ENCODE results near the gene WNT11.

The WNT11 gene

DNA sequence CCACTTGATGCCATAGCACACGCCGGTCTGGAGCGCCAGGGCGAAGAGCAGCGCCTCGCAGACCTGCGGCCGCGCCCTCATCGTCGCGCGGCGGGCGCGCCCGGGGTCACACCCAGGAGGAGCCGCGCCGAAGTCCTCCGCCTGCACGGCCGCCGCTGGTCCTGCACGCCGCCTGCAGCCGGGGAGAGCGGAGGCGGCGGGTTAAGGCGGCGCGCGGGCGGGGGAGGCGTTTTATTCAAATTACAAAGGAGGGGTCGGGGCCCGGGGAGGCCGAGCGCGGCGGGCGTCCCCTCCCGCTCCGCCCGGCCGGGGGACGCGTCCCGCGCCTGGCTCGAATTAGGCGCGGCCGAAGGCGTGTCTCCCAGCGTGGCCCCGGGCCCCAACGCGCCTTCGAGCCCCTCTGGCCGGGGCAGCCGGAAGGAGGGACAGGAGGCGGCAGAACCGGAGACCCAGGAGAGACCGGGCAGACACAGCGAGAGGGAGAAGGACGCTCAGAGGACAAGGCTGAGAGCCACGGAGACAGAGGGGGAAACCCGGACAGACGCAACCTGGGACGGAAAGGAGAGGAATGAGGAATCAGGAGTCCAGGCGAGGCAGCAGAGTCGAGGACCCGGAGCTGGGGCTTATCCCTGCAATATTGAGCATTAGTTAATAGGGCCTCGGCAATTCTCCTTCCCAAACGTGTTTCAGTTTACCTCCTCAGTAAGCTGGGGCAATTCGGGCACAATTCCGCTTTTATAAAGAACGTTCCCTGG, at the start of gene WNT11:
Gene WNT11 (minus strand): TSS at position 176 of the 755 bp plus-strand sequence. CDS start 95 bp downstream, at position 81.
- no peak for DNase-seq

DNA sequence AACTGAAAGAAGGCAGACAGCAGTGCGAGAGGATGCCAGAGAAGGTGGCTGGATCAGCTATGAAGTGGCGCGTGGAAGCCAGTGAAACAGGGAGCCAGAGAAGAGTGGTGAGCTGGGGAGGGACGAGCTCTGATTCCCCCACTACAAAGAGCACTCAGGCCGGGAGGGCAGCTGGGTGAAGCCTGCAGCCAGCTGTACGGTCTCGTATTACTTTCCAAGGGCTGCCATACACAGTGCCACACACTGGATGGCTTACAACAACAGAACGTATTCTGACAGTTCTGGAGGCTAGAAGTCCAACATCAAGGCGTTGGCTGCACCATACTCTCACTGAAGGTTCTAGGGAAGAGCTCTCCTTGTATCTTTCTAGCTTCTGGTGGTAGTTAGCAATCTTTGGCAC, 47.1 kb upstream of the WNT11 start:
- DNase-seq = no peak

DNA sequence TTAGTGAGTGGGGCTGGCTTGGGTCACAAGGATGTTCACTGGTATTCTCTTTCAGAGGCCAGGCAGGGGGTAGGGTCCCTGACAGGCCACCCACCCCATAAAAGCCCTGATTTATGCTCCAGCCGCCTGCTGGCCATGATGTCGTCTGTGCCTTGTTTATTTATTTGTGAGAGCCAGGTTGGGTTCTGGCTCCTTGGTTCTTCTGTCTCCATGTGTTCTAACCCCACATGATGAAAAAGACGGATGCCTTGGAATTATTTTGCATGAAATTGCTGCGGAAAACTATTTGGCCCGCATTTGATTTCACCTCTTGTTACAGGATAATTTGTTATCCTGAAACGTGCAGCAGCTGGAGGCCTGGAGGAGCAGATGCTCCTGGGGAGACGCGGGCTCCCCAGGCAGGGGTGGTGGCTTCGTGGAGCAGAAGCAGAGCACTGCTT, 46.3 kb upstream of the WNT11 start:
- no peak for DNase-seq

DNA sequence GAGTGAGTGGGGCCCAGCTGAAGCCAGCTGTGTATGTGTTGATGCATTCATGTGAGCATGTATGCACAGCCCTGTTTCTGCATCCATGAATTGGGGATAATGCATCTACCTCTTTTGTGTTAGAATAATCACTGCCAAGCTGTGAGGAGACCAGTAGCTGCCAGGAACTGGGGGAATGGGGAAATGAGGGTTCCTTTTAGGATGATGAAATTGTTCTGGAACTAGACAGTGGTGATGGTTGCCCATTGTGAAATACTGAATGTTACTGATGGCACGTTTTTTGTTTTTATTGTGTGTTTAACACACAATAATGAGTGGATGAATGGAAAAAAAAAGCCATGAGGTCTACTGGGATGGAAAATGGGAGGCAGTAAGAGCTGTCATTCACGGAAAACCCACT, 45.3 kb upstream of the WNT11 start:
- DNase-seq = no peak

DNA sequence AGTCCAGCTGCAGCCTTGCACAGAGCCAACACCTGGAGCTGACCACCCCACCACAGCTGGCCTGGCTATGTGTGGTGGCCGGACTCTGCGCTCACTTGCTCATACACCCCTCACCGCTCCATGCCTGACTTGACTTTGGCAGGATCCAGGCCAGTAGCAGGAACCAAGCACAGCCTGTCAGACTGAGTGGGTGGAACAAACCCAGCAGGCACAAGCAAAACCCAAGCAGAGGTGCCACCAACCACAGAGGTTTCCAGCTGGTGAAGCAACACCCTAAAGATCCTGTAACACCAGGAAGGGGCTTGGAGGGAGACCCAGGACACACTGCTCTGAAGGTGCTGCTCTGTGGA, 44.9 kb upstream of the WNT11 start:
- DNase-seq = no peak

DNA sequence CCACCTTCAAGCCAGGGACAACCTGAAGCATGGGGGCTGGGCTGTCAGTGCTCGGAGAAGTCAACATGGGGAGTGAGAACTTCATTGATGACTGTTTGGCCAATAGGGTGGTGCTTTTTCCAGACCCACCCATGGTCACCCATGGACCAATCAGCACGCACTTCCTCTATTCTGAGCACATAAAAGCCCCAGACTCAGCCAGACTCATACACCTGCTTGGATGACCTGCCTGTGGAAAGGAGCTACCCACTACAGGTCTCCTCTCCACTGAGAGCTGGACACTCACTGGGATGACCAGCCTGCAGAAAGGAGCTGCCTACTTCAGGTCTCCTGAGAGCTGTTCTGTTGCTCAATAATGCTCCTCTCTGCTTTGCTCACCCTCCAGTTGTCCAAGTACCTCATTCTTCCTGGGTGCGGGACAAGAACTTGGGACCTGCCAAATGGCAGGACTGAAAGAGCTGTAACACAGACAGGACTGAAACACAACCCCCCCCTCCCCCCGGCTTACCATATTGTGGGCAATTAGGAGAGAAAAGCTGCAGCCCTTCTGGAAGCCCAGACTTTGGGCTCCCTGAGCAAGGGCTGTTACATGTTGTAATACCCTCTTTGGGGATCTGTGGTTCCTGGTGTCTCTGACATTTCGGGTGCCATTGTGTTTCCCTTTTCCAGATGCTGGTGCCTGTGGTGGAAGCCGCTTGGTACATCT, 44.4 kb upstream of the WNT11 start:
- DNase-seq = no peak

DNA sequence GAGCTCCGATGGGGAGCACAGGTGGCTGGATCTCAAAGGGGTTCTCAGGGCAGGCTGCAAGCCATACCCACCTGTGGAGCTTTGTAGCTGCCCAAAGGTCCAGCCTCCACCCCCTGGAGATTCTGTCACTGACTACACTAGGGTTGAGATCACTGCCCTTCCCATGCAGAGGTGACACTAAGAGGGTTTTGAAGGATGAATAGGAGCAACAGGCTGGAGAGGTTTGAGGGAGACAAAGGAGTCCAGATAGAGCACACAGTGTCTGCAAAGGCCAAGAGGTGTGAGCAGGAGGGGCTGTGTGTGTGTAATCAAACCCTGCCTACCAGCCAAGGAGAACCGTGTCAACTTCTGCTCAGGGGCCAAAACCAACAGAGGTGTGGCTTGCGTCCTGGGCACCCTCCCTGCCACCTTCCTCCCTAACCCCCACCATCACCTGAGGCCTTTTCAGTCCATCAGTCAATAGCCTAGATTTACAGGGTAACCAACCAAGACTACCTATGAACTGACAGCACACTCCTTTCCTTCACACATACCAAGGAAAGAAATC, 43.0 kb upstream of the WNT11 start:
- no peak for DNase-seq

DNA sequence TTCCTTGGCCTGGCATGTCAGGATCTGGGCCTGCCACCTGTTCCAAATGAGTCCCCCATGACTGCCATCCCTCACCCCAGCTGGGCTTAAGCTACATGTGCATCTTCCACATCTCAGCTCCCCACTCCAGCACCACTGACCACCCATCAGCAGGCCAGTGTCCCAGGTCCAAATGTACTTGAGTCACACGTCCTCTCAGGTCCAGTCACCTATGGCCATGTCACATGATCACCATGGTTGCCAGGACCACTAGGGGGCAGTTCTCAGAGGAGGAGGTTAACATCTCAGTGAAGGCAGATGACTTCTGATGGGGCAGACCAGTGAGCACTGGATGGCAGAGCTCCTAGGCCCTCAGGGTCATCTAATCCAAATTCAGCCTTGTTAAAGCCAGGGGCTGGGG, 41.9 kb upstream of the WNT11 start:
- DNase-seq = no peak

DNA sequence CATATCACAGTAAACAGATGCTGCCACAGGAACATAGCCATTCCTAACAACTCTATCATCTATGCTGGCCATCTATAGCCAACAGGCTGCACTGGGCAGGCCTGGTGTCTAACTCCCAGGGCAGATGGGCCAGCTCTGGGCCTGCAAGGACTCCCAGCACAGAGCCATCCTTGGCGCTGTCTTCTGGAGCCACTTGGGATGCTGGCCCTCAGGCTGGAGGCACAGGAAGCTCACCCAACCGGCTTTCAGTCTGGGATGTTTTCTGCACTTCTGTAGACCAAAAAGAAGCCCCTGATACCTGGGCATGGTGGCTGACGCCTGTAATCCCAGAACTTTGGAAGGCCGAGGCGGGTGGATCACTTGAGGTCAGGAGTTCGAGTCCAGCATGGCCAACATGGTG, 40.8 kb upstream of the WNT11 start:
- DNase-seq = no peak

DNA sequence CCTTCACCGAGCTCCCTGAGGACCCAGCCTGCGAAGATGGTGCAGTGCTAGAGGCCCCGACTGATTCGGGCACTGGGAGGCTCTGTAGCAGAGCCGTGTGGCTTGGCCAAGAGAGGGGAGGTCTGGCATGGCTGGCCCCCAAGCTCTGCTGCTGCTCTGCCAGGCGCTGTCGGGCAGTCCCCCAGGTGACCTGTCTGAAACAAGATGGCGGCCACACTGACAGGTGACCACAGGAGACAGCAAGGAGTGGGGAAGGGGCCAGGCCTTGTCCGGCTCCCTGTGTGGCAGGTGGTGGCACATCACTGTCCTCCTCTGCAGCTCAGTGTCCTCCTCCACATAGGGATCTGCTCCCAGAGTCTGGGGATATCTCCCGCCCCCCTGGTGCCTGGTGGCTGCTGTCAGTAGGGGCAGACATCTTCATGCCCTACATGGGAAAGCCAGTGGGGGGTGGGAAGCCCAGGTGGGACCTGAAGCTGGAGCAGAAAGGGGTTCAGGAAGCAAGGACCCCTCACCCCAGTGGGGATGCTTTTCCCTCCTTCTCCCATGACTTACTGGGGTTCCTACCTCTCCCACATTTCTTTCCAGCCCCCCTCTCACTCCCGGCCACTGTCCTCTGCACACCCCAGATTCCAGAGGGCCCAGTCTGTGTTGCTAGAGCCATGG, 40.1 kb upstream of the WNT11 start:
- DNase-seq = no peak

DNA sequence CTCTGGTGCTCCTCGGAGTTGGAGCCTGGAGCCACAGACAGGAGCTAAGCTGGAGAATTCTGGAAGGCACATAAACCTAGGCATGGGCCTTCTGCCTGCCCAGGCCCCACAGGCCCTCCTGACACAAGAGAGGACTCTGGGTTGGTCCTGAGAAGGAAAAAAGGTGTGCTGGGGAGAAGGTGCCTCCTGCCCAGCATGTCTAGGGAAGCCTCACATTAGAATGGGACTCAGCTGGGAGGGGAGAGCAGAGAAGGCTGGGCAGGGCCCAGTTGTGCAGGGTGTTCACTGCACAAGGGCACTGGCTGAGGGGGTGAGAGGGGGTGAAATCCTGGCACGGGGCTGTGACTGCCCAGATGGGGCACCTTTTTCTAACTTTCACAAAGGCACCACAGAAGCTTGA, 39.4 kb upstream of the WNT11 start:
- no peak for DNase-seq

DNA sequence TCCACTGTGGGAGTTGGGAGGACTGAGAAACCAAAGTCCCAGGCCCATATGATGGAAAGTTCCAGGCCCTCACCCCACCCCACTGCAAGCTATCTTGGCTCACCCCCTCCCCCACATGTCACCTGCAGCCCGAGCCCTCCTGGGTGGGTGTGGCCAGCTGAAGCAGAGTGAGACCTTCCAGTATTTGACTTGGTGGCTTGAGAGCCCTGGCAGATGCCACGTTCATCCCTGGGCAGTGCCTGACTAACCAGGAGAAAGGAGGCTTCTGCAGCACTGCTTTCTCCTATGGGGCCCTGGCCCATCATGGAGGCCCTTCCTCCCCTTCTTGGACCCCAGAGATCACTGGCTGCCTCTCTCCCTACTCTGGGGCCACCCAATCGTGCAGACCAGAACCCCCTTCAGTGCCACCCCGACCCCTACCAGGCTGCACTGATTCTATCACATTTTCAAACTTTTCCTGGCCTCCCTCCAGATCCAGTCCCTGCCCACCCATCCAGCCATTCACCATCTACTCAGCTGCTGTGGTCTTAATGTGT, 38.1 kb upstream of the WNT11 start:
- no peak for DNase-seq

DNA sequence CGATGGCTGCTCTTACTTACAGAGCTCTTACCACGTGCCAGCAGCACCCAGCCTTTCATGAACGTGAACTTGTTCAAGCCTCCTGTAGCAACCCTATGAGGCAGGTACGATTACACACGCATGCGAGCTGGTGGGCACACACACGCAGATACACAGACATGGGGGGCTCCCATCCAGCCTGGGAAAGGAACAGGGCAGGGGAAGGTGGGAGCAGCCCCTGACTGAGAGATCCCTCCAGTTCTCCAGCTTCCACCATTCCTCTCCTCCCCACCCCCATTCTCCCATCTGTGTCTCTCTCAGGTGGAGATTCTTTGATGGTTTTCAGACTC, 37.6 kb upstream of the WNT11 start:
- no peak for DNase-seq

DNA sequence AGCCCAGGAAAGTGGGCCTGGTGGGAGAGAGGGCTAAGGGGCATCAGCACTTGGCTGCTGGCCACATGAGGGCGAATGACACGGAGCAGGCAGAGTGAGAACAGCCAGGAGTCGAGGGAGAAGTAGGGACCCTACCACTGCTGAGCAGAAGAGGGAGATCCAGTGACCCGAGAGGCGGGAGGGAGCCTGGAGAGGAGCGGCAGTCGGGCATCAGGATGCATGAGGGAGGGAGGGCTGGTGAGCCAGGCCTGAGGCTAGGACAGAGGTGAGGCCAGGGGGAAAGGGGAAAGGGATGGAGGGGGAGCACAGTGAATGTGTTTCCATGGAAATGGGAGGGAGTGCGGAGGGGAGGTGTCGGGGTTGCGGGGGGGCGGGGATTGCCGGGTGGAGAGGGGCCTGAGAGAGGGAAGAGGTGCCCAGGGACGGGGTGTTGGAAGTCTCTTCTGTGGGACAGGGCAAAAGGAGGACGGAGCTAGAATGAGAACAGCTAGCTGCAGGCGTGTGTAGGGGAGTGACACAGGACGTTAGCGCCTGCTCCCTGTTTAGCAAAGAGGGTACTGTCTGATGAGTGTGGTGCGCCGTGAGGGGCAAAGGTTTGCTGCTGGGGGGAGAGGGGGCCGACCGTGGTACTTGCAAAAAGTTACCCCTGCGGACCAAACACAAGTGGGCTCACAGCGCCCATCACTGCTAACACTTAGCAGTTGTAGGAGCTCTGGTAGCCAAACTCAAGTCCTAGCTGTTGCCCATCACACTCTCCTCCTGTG, 37.1 kb upstream of the WNT11 start:
- no peak for DNase-seq

DNA sequence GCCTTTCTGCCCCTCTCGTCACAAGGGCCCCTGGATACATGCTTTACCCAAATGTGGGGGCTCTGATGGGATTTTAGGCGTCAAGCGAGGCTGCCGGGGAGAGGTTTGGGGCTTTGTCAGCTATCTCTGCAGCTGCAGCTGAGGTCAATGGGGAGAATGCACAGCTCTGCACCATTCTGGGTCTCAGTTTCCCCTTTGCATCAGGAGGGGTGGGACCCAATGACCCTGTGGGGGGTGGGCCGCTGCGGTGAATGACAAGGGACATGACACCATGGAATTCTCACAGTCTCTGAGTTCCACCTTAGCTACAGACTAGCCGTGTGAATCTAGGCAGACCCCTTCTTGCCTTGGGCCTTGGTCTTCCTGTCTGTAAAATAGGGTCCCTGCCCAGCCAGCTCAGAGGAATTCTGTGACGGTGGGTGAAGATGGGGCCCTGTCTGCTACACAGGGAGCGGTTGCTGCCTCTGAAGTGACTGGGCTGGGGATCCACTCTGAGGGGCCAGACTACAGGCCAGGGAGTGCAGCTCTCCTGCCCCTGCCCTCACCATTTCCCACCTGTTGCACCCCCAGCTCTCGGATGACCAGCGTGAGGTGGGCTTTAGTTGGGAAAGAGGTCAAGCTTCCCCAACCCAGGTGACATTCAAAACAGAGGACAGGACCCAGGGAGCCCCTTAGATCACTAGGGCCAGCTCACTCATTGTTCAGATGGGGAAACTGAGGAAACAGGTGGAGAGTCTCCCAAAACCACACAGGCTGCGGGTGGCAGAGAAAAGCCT, 35.9 kb upstream of the WNT11 start:
- DNase-seq = no peak

DNA sequence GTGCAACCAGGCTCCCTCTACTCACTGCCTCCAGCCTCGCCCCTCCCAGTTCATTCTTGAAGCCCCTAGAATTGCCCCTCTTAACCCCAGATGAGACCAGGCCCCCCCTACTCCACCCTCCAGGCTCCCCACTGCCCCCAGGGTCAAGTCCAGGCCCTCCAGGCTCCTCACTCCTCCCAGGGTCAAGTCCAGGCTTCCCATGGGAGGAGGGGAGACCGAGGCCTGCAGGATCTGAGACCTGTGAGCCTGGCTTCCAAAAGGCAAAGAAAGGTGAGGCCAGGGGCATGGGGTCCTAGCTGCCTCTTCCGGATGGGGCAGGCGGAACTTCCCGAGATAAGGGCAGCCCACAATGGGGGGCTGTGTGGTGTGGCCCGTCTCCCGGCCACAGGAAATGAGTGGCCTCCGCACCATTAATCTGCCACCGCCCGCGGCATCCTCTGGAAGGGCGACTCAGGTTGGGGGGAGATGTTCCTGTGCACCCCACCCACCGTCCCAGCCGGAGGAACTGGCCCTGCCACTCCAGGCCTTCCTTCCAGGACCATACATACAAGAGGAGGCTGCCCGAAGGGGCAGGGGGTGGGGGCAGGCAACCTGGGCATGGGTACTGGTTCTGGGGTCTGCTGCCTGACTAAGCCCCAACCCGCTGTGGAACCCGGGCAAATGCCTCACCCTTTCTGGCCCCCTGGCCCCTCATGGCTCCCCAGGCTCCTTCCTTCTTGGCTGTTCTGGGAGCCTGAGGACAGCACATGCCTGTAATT, 35.1 kb upstream of the WNT11 start:
- DNase-seq = no peak

DNA sequence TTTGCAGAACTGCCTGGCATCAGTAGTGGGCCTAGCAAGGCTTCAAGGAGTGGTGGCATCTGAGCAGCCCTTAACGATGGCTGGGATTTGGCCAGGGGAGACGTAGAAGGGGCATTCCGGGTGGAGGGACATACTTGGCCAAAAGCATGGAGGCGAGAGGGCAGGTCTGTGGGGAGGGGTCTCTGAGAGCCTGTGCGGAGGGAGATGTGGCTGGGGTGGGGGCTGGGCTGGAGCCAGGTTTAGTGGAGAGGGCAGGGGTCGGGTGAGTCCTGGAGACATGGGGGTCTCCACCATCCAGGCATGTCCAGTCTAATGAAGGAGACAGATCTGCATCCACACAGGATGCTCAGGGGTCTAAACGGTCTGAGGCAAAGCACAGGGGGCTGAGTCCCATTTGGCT, 34.4 kb upstream of the WNT11 start:
- no peak for DNase-seq

DNA sequence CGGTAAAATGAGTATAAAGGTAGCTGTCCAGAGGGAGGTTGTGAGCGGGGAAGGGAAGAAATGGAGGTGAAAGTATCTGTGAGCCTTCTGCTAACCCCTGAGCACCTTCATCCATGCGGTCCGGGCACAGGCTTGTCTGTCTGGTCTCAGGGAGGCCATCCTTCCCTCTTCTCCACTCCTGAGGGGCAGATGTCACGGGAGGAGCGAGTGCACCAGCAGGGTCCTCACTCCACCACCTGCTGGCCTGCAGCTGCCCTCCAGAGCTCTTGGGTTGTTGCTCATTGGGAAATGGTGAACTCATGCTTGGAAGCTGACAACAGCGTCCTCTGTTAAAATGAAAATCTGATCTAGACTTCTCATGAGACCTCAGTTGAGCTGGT, 33.8 kb upstream of the WNT11 start:
- DNase-seq = no peak

DNA sequence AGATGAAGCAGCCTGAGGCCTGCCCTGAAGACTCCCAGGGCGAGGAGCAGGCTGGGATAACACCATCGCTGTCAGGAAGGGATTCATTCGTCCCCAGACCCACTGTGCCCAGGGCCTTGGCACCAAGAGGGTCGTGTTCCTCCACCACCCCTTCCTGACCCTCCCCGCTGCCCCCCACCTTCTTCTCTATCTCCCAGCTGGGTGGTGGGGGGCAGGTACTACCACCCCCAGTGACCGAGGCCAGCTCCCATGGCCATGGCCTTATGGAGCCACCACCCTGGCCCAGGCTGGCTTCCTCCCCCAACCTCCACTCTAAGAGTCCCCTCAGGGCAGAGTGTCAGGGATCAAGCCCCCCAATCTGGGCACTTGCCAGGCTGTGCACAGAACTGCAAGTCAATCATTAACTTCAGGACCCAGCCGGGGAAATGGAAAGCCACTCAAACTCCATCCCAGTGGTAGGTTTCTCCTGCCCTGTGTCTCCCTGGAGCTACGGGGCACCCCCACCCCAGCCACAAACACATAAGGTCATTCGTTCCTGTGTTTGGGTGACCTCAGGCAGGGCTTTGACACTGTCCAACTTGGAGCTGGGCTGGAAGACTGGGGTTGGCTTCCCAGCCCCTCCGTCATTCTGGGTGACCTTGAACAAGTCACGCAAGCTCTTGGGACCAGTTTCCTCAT, 33.3 kb upstream of the WNT11 start:
- DNase-seq = no peak

DNA sequence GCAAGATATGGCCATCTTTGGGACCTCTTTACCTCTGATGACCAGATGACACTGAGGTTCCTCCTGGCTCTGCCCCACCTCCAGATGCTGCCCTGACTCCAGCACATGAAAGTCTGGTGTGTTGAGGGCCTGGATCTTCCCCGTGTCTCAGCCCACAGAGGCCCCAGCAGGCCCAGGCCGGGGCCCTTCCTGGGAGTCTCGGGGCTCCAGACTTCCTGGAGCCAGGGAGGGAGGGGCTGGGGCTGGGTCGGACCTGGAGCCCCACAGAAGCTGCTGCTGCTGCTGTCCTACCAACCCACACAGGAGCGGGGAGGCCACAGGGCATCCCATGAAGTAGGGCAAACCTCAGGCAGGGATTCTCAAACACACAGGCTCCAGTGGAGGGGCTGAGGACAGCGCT, 32.2 kb upstream of the WNT11 start:
- no peak for DNase-seq

DNA sequence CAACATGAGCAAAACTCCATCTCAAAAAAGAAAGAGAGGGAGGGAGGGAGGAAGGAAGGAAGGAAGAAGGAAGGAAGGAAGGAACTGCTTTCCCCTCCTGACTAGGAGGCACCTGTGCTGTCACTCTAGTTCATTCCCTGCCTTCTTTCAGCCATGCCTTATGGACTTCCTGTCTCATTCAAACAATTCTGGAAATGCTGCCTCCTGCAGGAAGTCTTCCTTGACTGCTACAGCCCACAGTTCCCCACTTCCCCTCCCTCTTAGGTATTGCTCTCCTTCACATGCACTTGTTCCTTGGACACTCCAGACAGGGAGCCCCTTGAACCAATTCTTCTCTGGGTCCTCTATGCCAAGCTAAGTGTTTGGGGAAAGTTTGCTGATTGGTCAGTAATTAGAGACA, 31.6 kb upstream of the WNT11 start:
- peak; percentile 3 for DNase-seq

Data from NCI-H1694 treated with DMSO at 0.1 percent for 48 hours (cell line).